ENCODE data around the gene NUDT14.

NUDT14 gene

GRCh38 chr14:105135700-105136395, 45.3 kb downstream of the NUDT14 start:
- DNase-seq (ENCODE audit: low read depth, low spot score): no peak

GRCh38 chr14:105132921-105133654, 48.0 kb downstream of the NUDT14 start:
- DNase-seq (ENCODE audit: low read depth, low spot score): no peak

GRCh38 chr14:105131241-105131640, 49.9 kb downstream of the NUDT14 start:
- no peak for DNase-seq (ENCODE audit: low read depth, low spot score)

- DNase-seq (ENCODE audit: low read depth, low spot score): no peak
Observed at GRCh38 chr14:105128059-105128458, 53.1 kb downstream of the NUDT14 start.

- no peak for DNase-seq (ENCODE audit: low read depth, low spot score)
Observed at GRCh38 chr14:105126981-105127329, 54.2 kb downstream of the NUDT14 start.

- no peak for DNase-seq (ENCODE audit: low read depth, low spot score)
Observed at GRCh38 chr14:105126126-105126980, 54.8 kb downstream of the NUDT14 start.

GRCh38 chr14:105124823-105125222, 56.3 kb downstream of the NUDT14 start:
- DNase-seq (ENCODE audit: low read depth, low spot score): no peak

- no peak for DNase-seq (ENCODE audit: low read depth, low spot score)
Observed at GRCh38 chr14:105123981-105124765, 56.9 kb downstream of the NUDT14 start.

- no peak for DNase-seq (ENCODE audit: low read depth, low spot score)
Observed at GRCh38 chr14:105123064-105123665, 57.9 kb downstream of the NUDT14 start.

All from activated naive CD8-positive, alpha-beta T cell treated with anti-CD3 and anti-CD28 coated beads, Interleukin-2, amount 50 U/mL, for 16 hours (primary cell).